ENCODE results near the gene SLC25A31. TPM values are rescaled to one million over a fixed set of nuclear protein-coding genes. Genes with fewer than 3 reads are reported as not detected.

Gene SLC25A31
- total RNA-seq, 1 donor from 2014 or later, result not detected

DNA sequence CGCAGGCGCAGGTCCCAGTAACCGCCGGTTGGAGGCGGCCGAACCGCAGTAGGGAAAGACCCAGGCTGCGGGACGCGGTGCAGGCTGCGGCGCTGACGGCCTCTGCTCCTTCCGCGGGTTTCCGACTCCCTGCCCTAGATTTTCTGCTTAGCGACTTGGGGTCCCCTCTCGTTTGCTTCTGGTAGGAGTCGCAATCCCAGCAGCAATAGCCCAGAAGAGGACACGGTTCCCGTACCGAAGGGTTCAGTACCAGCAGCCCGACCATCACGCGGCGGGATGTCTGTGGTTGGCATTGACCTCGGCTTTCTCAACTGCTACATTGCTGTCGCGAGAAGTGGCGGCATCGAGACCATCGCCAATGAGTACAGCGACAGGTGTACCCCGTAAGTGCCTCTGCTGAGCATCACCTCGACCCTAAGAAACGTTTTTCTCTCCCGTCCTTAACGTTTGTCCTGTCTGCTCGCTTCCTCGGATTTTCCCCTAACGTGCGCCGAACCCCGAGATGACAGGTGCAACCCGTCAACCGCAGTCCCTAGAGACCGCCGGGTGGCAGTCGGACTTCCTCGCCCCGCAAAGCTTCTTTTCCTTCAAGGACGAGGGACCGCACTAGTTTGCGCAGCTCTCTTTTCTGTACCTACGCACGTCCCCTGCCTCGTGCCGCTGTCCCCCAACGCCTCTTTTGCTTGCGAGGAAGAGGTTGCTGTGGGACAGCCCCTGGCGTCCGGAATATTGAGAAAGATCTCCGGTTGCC lies 52.2 kb downstream of the SLC25A31 start, which contains the start of gene HSPA4L:
TSS of gene HSPA4L (plus strand) at position 48 of the 751 bp plus-strand sequence. CDS start at position 277, 229 bp downstream.
- H3K9me3 ChIP-seq, result no peaks in the 10 kb centered on the region
- H3K4me1 ChIP-seq, result no peaks in the 10 kb centered on the region
- peak within 1 kb of the TSS; percentile 81 to 86 for H3K4me3 ChIP-seq
- DNase-seq (ENCODE audit: low spot score in 2 of 2), result peak; percentile 23 to 76
- H3K27me3 ChIP-seq, result no peaks in the 10 kb centered on the region
- intact Hi-C loops (cut with DNase I), result loop anchor here (2.0 to 10.0 kb wide), 6 partner anchors 100 to 1312 kb away; partner anchors contain the start of genes ABHD18, C4orf33, INTU and LARP1B
- H3K27ac ChIP-seq, result peak within 1 kb of the TSS; percentile 80 to 89
- H3K36me3 ChIP-seq, result no peaks in the 10 kb centered on the region
- TF ChIP-seq, protein P1, sequence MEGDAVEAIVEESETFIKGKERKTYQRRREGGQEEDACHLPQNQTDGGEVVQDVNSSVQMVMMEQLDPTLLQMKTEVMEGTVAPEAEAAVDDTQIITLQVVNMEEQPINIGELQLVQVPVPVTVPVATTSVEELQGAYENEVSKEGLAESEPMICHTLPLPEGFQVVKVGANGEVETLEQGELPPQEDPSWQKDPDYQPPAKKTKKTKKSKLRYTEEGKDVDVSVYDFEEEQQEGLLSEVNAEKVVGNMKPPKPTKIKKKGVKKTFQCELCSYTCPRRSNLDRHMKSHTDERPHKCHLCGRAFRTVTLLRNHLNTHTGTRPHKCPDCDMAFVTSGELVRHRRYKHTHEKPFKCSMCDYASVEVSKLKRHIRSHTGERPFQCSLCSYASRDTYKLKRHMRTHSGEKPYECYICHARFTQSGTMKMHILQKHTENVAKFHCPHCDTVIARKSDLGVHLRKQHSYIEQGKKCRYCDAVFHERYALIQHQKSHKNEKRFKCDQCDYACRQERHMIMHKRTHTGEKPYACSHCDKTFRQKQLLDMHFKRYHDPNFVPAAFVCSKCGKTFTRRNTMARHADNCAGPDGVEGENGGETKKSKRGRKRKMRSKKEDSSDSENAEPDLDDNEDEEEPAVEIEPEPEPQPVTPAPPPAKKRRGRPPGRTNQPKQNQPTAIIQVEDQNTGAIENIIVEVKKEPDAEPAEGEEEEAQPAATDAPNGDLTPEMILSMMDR (IDR thresholded peaks at IDR 0.05), result peak; percentile 33 to 41 (median 33)

- TF ChIP-seq, protein P1 (IDR thresholded peaks at IDR 0.05), result no peak
- DNase-seq (ENCODE audit: low spot score in 2 of 2), result peak; percentile 65 to 94
- Histone ChIP-seq H3K27me3 (no peaks in the 10 kb centered on the region), H3K27ac (peak overlapping the region; percentile 80 to 89), H3K36me3 (no peaks in the 10 kb centered on the region), H3K9me3 (no peaks in the 10 kb centered on the region), H3K4me1 (no peaks in the 10 kb centered on the region), H3K4me3 (peak overlapping the region; percentile 81 to 86)
- intact Hi-C loops (cut with DNase I), result loop anchor here (2.0 to 10.0 kb wide), 6 partner anchors 99 to 1312 kb away; partner anchors contain the start of genes ABHD18, C4orf33, INTU and LARP1B
Observed at GRCh38 chr4:127783026-127783769, 53.0 kb downstream of the SLC25A31 start.

- Histone ChIP-seq H3K27ac (peak overlapping the region; percentile 80 to 89), H3K4me3 (peak overlapping the region; percentile 81 to 86), H3K27me3 (no peaks in the 10 kb centered on the region), H3K36me3 (no peaks in the 10 kb centered on the region), H3K4me1 (no peaks in the 10 kb centered on the region), H3K9me3 (no peaks in the 10 kb centered on the region)
- intact Hi-C loops (cut with DNase I), result loop anchor here (2.0 to 10.0 kb wide), 6 partner anchors 98 to 1311 kb away; partner anchors contain the start of genes ABHD18, C4orf33, INTU and LARP1B
- no peak for DNase-seq (ENCODE audit: low spot score in 2 of 2)
- TF ChIP-seq, protein P1 (IDR thresholded peaks at IDR 0.05), result no peak
Observed at GRCh38 chr4:127783955-127784770, 54.0 kb downstream of the SLC25A31 start.

- Histone ChIP-seq H3K27ac (no peak overlapping the region), H3K9me3 (no peaks in the 10 kb centered on the region)
- intact Hi-C loops (cut with DNase I), result loop anchor here (10.0 kb wide), 2 partner anchors 496 to 1306 kb away; partner anchors contain the start of genes C4orf33, PGRMC2 and SCLT1
Observed at GRCh38 chr4:127788517-127788916, 58.3 kb downstream of the SLC25A31 start.

More at GRCh38 chr4:127788517-127788916, 58.3 kb downstream of the SLC25A31 start:
- no peak overlapping the region for H3K4me3 ChIP-seq
- no peaks in the 10 kb centered on the region for H3K36me3 ChIP-seq
- TF ChIP-seq, protein P1 (IDR thresholded peaks at IDR 0.05), result peak in 1 of 3 experiments; percentile 21
- no peak for DNase-seq (ENCODE audit: low spot score in 2 of 2)
- H3K27me3 ChIP-seq, result no peaks in the 10 kb centered on the region
- no peaks in the 10 kb centered on the region for H3K4me1 ChIP-seq
